Dedifferentiated amniotic fluid mesenchymal stem cell (primary cell): ENCODE results near the gene SIT1.
A peak's percentile ranks its signal among the peaks of the same experiment; 100 is the strongest.
"Not testable (repeated sequence)": the region's sequence is repeated elsewhere in the genome, so short reads cannot be mapped to it uniquely, and the experiment has no call there.

Experiments used
- DNase-seq: peaks from one replicate; pipeline ENCODE4 v3.0.0-alpha.2; 2016; ENCODE audit errors: extremely low spot score

Gene SIT1

GRCh38 chr9:35637427-35637955, 13.2 kb downstream of the SIT1 start:
- not testable (repeated sequence) for DNase-seq

DNA sequence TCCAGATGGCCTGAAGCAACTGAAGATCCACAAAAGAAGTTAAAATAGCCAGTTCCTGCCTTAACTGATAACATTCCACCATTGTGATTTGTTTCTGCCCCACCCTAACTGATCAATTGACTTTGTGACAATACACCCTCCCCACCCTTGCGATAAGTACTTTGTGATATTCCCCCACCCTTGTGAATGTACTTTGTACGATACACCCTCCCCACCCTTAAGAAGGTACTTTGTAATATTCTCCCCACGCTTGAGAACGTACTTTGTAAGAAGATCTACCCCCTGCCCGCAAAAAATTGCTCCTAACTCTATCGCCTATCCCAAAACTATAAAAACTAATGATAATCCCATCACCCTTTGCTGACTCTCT, 13.9 kb downstream of the SIT1 start:
- not testable (repeated sequence) for DNase-seq

DNA sequence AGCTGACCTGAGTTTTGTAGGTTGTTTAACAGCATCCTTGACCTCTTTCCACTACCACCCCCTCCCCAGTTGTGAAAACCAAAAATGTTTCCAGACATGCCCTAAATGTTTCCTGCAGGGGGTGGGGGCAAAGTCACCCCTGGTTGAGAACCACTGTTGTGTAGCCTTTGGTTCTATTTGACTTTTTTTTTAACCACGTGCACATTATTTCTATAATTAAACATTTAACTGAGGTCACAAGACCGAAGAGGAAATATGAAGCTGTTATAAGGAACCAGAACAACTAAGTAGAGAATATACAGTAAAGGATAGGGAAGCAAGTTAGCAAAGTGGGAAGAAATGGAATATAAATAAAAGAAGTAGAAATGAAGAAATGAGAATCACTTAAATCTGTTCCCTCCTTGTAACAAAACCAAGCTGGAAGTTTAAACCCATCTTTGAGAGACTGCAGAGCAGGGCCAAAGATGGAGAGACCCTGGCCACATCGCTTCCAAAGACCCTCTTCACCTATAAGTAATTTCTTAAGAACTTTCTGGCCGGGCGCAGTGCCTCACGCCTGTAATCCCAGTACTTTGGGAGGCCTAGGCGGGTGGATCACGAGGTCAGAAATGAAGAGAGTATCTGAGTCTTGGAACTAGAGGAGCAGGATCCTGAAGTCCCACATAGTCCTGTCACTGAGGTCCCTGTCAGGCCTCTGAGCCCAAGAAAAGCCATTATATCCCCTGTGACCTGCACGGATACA, 14.4 kb downstream of the SIT1 start:
- no peak for DNase-seq

GRCh38 chr9:35635730-35636129, 15.0 kb downstream of the SIT1 start:
- no peak for DNase-seq

- DNase-seq: no peak
Observed at GRCh38 chr9:35629597-35629996, 21.1 kb downstream of the SIT1 start.

DNA sequence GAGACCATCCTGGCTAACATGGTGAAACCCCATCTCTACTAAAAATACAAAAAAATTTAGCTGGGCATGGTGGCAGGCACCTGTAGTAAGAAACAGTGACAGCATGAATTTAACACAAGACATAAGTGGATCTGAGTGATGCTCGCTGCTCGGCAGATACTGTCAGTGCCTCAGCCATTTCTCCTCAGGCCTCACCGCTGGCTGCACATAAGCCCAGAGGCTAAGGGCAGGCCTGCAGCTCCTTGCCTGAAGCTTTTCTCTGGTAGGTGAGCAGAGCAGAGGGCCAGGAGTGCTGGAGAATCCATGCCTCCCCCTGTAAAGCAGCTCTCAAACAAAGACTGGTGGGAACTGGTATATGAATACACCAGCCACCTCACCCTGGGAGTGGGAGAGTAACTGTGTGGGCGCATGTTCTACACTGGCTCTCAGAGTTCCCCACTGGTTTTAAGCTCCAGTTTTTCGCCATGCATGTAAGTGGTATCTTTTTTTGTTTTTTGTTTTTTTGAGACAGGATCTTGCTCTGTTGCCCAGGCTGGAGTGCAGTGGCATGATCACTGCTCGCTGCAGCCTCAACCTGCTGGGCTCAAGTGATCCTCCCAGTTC, 22.2 kb downstream of the SIT1 start:
- DNase-seq: no peak

DNA sequence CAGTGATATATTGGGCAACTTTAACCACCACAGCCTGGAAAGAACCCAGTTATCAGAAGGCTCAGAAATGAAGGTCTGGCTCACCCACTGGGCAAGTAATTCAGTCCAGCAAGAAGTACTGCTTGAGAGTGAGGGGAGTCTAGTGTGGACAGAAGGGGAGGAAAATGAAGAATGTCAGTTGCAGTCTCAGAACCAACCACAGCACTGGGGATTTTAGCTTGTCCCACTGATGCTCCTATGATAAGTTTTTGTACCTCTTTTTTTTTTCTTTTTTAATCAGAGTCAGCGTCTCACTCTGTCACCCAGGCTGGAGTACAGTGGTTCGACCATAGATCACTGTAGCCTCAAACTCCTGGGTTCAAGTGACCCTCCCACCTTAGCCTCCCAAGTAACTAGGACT, 23.2 kb downstream of the SIT1 start:
- DNase-seq: no peak

GRCh38 chr9:35619800-35620158, 31.0 kb downstream of the SIT1 start:
- no peak for DNase-seq

GRCh38 chr9:35618854-35619799, 31.6 kb downstream of the SIT1 start:
- no peak for DNase-seq

GRCh38 chr9:35618325-35618727, 32.4 kb downstream of the SIT1 start, which contains the start of gene CD72:
Gene CD72 (minus strand): TSS chr9:35618413. CDS start chr9:35618303, 110 bp downstream.
- no peak for DNase-seq

DNA sequence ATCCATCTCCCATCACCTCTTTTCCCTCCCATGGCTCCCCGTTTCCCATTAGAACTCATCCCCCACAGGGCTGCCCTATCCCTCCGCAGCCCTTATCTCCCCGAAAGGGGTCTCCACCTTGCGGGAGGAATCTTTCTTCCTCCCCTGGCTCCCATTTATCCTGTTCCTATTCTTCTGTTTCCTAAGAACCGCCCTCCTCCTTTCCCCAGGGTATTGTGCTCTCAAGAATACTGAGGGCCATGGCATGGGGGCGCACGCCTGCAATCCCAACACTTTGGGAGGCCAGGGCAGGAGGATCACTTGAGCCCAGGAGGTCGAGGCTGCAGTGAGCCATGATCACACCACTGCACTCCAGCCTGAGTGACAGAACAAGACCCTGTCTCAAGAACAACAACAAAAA, 33.2 kb downstream of the SIT1 start:
- no peak for DNase-seq

GRCh38 chr9:35616681-35617459, 33.9 kb downstream of the SIT1 start:
- DNase-seq: peak; percentile 31

- no peak for DNase-seq
Observed at GRCh38 chr9:35615981-35616680, 34.6 kb downstream of the SIT1 start.

DNA sequence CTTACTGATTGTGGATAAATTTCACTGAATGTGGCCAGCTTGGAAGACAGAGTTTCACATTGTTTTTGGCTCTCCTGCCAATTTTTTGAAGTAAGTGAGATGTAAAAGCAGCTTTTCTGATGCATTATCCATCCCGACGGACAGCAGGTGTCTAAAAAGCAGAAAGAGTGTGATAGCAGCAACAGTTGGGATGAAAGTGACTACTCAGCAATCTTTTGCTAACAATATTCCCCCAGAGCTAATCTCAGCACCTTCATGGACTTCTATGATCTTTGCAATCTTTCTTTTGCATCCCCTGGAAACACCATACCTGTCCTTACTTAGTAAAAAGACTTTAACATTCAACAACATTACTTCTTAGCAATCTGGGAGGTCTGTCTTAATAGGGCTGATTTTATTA, 37.9 kb downstream of the SIT1 start:
- DNase-seq: no peak

- DNase-seq: not testable (repeated sequence)
Observed at GRCh38 chr9:35612066-35612465, 38.7 kb downstream of the SIT1 start.

GRCh38 chr9:35611230-35611797, 39.4 kb downstream of the SIT1 start:
- DNase-seq: peak; percentile 22

DNA sequence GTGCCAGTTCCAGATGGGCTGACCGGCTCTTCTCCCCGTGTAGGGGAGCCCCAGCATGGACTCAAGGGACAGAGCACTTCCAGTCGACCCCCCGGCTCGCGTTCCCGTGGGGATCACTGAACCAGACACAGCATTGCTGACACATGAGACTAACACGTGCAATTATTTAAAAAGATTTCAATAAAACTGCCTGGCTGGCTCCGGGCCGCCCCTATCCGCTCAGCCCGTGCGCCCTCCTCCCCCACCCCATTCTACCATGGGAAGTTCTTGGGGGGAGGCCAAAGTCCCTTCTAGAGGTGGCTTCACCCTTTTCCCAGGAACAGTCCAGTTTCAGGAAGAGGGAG, 40.9 kb downstream of the SIT1 start:
- no peak for DNase-seq

DNA sequence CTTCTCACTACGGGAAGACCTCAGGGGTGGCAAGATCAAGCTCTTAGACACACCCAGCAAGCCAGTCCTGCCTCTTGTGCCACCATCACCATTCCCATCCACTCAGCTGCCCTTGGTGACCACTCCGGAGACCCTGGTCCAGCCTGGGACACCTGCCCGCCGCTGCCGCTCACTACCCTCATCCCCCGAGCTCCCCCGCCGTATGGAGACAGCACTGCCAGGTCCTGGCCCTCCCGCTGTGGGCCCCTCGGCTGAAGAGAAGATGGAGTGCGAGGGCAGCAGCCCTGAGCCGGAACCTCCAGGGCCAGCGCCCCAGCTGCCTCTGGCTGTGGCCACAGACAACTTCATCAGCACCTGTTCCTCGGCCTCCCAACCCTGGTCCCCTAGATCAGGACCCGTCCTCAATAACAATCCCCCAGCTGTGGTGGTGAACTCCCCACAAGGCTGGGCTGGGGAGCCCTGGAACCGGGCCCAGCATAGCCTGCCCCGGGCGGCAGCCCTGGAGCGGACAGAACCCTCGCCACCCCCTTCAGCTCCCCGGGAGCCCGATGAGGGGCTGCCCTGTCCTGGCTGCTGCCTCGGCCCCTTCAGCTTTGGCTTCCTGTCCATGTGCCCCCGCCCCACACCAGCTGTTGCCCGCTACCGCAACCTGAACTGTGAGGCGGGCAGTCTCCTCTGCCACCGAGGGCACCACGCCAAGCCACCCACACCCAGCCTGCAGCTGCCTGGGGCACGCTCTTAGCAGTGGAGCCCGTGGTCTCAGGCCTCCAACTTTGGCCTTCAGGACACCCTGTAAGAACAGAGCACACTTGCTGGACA, 41.5 kb downstream of the SIT1 start:
- DNase-seq: no peak

DNA sequence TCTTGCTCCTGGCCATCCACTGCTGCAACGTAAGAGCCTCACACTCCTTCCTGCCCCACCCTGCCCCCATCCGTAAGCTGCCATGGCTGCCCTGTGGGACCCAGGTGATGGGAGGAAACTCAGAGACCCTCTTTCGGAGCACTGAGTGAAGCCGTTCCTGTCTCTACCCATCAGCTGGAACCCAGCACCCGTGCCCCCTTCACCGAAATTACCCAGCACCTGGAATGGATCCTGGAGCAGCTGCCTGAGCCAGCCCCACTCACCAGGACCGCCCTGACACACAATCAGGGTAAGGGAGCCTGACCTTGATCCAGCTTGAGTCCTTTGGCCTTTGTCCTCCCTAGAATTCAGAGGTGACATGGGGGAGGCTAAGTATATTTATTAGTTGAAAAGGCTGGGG, 42.5 kb downstream of the SIT1 start:
- DNase-seq: no peak

GRCh38 chr9:35606726-35607125, 44.0 kb downstream of the SIT1 start:
- DNase-seq: no peak
